ENCODE results near the gene TSPAN18.
"Not testable (repeated sequence)": the region's sequence is repeated elsewhere in the genome, so short reads cannot be mapped to it uniquely, and the experiment has no call there.

TSPAN18 gene

GRCh38 chr11:44868455-44869421 is 142.0 kb downstream of the TSPAN18 start:
- DNase-seq (ENCODE audit: low read depth in 2 of 2) = no peak

GRCh38 chr11:44870181-44870580 is 143.4 kb downstream of the TSPAN18 start:
- no peak for DNase-seq (ENCODE audit: low read depth in 2 of 2)

GRCh38 chr11:44870615-44871176 is 143.9 kb downstream of the TSPAN18 start:
- DNase-seq (ENCODE audit: low read depth in 2 of 2) = no peak

- not testable (repeated sequence) for DNase-seq (ENCODE audit: low read depth in 2 of 2)
These were observed 144.9 kb downstream of the TSPAN18 start for GRCh38 chr11:44871682-44872081.

GRCh38 chr11:44872556-44872955 is 145.8 kb downstream of the TSPAN18 start:
- DNase-seq (ENCODE audit: low read depth in 2 of 2) = no peak

GRCh38 chr11:44873537-44873936 is 146.8 kb downstream of the TSPAN18 start:
- DNase-seq (ENCODE audit: low read depth in 2 of 2) = no peak

- no peak for DNase-seq (ENCODE audit: low read depth in 2 of 2)
These were observed 147.5 kb downstream of the TSPAN18 start for GRCh38 chr11:44874284-44874683.

GRCh38 chr11:44875037-44875436 is 148.3 kb downstream of the TSPAN18 start:
- no peak for DNase-seq (ENCODE audit: low read depth in 2 of 2)

- no peak for DNase-seq (ENCODE audit: low read depth in 2 of 2)
These were observed 149.5 kb downstream of the TSPAN18 start for GRCh38 chr11:44876194-44876723.

GRCh38 chr11:44876906-44877305 is 150.1 kb downstream of the TSPAN18 start:
- no peak for DNase-seq (ENCODE audit: low read depth in 2 of 2)

- DNase-seq (ENCODE audit: low read depth in 2 of 2) = no peak
These were observed 151.1 kb downstream of the TSPAN18 start for GRCh38 chr11:44877571-44878497.

- no peak for DNase-seq (ENCODE audit: low read depth in 2 of 2)
These were observed 151.9 kb downstream of the TSPAN18 start for GRCh38 chr11:44878711-44879110.

- DNase-seq (ENCODE audit: low read depth in 2 of 2) = no peak
These were observed 152.7 kb downstream of the TSPAN18 start for GRCh38 chr11:44879432-44879831.

- DNase-seq (ENCODE audit: low read depth in 2 of 2) = no peak
These were observed 153.7 kb downstream of the TSPAN18 start for GRCh38 chr11:44880511-44880910.

- no peak for DNase-seq (ENCODE audit: low read depth in 2 of 2)
These were observed 154.2 kb downstream of the TSPAN18 start for GRCh38 chr11:44880953-44881352.

- DNase-seq (ENCODE audit: low read depth in 2 of 2) = no peak
These were observed 156.5 kb downstream of the TSPAN18 start for GRCh38 chr11:44883277-44883676.

GRCh38 chr11:44884056-44884455 is 157.3 kb downstream of the TSPAN18 start:
- DNase-seq (ENCODE audit: low read depth in 2 of 2) = no peak

- no peak for DNase-seq (ENCODE audit: low read depth in 2 of 2)
These were observed 158.5 kb downstream of the TSPAN18 start for GRCh38 chr11:44885065-44885810.

GRCh38 chr11:44885919-44886789 is 159.4 kb downstream of the TSPAN18 start:
- DNase-seq (ENCODE audit: low read depth in 2 of 2) = no peak

- no peak for DNase-seq (ENCODE audit: low read depth in 2 of 2)
These were observed 160.0 kb downstream of the TSPAN18 start for GRCh38 chr11:44886790-44887140.
